NK-92 treated with Interleukin-12 subunit alpha and Interleukin-12 subunit beta, amount 100 ng/mL, for 24 hours (cell line): ENCODE data around the gene NID1.

Experiments
- DNase-seq: peaks from one replicate; lab custom pipeline; 2025; lab: John Stamatoyannopoulos, UW

The NID1 gene, protein sequence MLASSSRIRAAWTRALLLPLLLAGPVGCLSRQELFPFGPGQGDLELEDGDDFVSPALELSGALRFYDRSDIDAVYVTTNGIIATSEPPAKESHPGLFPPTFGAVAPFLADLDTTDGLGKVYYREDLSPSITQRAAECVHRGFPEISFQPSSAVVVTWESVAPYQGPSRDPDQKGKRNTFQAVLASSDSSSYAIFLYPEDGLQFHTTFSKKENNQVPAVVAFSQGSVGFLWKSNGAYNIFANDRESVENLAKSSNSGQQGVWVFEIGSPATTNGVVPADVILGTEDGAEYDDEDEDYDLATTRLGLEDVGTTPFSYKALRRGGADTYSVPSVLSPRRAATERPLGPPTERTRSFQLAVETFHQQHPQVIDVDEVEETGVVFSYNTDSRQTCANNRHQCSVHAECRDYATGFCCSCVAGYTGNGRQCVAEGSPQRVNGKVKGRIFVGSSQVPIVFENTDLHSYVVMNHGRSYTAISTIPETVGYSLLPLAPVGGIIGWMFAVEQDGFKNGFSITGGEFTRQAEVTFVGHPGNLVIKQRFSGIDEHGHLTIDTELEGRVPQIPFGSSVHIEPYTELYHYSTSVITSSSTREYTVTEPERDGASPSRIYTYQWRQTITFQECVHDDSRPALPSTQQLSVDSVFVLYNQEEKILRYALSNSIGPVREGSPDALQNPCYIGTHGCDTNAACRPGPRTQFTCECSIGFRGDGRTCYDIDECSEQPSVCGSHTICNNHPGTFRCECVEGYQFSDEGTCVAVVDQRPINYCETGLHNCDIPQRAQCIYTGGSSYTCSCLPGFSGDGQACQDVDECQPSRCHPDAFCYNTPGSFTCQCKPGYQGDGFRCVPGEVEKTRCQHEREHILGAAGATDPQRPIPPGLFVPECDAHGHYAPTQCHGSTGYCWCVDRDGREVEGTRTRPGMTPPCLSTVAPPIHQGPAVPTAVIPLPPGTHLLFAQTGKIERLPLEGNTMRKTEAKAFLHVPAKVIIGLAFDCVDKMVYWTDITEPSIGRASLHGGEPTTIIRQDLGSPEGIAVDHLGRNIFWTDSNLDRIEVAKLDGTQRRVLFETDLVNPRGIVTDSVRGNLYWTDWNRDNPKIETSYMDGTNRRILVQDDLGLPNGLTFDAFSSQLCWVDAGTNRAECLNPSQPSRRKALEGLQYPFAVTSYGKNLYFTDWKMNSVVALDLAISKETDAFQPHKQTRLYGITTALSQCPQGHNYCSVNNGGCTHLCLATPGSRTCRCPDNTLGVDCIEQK

DNA sequence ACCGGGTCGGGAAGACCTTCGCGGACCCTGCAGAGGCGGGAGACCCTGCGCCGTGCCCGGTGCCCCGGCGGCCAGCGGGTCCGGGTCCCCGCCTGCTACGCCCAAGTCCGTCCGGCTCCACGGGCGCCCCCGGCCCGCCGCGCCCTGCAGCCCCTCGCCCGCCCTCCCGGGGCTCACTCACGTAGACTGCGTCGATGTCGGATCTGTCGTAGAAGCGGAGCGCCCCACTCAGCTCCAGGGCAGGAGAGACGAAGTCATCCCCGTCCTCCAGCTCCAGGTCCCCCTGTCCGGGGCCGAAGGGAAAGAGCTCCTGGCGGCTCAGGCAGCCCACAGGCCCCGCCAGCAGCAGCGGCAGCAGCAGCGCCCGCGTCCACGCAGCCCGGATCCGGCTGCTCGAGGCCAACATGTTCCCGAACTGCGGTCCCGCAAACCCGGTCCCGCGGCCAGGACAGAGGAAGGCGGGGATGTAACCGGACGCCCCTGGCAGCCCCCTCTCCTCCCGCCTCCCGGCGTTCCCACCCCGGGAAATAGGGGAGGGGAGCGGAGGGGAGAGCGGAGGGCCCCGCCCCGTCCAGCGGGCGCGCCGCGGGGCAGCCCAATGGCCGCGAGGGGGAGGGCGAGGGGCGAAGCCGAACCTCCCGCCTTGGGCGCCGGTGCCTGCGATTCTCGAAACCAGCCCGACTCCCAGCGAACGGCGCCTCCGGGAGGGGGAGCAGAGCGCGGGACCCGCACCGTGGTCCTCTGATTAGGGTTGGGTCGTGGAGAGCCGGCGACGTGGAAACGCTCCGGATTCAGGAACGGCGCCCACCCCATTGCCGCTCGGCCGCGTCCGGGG, at the start of gene NID1:
NID1 (minus strand) TSS at position 417 of the 835 bp plus-strand sequence; CDS start at position 406, 11 bp downstream.
- no peak for DNase-seq

DNA sequence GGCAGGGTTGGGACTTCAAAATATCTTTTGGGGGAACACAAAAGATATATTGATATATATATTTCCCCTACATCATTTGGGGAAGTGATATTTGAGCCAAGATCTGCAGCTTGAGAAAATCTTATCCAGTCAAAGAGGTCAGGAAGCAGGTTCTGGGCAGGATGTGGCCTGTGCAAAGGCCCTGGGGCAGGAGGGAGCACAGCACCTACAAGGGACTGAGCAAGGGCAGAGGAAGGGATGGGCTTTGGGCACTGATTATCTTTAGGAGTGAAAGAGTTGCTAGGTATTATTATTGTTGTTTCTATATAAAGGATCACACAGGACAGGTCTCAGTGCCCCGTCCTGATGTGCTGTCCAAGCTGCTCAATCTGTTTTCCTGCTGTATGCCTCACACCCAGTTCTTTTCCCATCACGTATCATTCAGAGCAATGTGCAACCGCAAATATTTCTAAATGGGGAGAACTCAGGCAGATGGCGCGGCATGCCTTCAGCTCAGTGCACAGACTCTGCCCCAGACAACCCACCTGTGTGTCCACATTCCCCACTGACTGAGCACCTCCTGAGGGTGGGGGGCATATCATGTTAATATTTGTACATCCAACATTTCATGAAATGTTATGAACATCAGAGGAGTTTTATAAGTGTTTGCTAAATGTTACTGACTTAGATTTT, 49.3 kb upstream of the NID1 start:
- DNase-seq, result no peak

DNA sequence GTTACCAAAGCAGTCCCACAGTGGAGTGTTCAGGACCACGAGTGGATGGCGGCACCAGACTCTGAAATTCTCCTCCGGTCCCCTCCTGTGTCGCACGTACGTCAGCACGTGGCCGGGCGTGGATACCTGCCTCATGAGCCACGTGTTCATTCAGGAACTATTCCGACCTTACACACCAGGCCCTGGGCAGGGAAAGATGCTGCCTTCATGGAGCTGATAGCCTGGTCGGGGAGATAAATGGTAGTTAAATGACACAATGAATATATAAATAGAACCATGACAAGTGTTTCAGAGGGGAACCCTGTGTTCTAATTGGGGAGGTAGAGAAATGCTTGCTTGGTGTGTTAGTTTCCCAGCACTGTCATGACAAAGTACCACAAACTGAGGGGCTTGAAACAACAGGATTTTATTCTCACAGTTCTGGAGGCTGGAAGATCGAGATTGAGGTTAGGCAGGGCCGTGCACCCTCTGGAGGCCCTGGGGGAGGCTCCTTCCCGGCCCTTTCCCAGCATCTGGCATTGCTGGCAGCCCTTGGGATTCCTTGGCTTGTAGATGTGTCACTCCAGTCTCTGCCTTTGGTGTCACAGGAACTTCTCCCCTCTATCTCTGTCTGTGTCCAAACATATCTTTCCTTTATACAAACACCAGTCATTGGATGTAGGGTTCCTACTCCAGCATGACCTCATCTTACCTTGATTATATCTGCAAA, 48.6 kb upstream of the NID1 start:
- no peak for DNase-seq

DNA sequence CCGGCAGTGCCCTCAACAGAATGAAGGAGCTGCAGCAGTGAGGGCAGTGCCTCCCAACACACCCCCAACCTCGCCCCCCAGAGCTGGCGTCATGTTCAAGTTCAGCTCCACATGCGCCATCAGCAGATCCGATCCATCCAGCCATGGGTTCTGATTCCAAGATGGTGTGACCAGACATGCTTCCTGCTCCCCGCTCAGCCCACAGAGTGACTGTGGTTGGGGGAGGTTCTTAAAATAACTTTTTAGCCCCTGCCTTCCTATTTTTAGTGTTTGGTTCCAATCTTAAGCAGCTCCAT, 47.4 kb upstream of the NID1 start:
- no peak for DNase-seq

DNA sequence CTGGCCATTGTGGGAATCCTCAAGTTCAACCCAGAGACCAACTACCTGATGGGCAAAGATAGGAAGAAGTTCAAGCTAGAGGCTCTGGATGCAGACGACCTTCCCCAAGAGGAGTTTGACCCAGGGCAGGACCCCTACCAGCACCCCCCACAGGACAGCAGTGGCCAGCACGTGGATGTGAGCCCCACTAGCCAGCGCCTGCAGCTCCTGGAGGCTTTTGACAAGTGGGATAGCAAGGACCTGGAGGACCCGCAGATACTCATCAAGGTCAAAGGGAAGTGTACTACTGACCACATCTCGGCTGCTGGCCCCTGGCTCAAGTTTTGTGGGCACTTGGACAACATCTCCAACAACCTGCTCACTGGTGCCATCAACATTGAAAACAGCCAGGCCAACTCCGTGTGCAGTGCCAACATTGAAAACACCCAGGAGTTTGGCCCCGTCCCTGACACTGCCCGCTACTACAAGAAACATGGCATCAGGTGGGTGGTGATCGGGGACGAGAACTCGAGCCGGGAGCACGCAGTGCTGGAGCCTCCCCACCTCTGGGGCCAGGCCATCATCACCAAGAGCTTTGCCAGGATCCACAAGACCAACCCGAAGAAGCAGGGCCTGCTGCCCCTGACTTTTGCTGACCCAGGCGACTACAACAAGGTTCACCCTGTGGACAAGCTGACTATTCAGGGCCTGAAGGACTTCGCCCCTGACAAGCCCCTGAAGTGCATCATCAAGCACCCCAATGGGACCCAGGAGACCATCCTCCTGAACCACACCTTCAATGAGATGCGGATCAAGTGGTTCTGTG, 46.8 kb upstream of the NID1 start:
- DNase-seq, result no peak

DNA sequence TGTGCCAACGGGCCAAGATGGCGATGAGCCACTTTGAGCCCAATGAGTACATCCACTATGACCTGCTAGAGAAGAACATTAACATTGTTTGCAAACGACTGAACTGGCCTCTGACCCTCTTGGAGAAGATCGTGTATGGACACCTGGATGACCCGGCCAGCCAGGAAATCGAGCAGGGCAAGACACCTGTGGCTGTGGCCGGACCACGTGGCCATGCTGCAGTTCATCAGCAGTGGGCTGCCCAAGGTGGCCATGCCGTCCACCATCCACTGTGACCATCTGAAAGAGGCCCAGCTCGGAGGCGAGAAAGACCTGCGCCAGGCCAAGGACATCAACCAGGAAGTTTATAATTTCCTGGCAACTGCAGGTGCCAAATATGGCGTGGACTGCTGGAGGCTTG, 45.2 kb upstream of the NID1 start:
- DNase-seq, result no peak

DNA sequence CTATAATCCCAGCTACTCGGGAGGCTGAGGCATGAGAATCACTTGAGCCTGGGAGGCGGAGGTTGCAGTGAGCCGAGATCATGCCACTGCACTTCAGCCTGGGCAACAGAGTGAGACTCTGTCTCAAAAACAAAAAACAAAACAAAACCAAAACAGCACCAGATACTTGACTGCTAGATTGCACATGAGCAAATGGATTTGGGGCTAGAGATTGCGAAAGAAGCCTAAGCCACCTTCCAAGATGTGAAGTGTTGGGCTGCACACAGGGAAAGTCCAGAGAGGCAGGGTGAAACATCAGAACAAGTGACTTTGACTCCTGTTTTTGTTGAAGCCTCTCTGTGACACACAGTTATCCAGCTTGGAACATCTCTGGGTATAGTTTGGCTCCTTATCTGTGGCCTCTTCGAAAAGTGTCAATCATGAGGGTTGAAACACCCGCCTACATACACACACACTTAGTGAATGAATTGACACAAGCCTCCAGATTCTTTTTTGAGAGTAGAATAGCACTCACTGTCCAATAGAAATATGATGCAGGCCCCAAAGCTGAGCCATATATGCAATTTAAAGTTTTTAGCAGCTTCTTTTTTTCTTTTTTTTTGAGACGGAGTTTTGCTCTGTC, 43.2 kb upstream of the NID1 start:
- DNase-seq, result no peak

DNA sequence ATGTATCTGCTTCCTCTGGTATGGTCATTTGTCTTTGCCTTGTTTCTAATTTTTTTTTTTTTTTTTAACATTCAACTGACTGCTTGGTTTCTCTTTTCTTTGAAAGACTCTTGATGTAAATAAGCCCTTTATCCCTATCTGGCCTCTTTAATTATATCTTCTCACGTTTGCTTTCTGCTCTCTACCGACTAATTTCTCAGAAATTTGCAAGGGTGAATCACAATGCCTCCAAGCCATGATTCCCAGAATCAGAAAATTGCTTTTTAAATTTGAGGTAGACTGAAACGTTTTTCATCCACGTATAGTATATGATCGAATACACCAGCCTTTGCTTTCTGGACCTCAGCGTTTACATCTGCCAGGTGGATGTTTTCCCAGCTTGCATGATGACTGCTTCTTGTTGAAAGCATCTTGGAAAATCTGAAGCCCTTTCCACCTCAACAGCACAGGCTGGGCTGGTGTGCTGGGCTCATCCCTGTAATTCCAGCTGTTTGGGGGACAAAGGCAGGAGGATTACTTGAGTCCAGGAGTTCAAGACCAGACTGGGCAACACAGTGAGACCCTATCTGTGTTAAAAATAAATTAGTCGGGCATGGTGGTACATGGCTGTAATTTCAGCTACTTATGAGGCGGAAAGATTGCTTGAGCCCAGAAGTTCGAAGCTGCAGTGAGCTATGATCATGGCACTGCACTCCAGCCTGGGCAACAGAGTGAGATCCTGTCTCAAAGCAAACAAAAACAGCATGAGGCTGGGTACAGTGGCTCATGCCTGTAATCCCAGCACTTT, 42.4 kb upstream of the NID1 start:
- DNase-seq, result no peak

DNA sequence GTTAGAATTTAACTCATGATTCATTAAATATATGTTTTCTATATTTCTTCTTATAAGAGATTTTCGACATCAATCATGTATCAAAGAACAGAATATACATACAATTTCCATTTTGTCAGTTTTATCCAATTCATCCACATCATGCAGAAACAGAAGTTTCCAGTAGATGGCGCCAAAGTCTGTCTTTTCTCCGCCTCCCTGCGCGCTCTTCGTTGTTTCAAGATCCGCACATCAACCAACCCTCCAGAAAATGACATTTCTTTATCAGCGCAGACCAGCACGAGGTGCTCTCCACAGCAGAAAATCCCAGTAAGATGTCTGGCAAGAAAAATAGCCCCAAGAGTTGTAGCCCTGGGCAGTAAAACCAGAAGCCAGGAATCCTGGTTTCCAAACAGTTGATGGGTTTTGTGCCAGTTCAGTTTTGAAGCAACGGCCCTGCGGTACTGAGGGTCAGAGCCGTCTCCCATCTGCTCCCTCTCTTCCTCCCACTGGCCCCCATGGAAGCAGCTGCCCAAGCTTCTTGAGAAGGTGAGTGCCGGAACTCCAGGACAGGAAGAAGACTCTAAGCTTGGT, 38.8 kb upstream of the NID1 start:
- DNase-seq, result peak; percentile 9

DNA sequence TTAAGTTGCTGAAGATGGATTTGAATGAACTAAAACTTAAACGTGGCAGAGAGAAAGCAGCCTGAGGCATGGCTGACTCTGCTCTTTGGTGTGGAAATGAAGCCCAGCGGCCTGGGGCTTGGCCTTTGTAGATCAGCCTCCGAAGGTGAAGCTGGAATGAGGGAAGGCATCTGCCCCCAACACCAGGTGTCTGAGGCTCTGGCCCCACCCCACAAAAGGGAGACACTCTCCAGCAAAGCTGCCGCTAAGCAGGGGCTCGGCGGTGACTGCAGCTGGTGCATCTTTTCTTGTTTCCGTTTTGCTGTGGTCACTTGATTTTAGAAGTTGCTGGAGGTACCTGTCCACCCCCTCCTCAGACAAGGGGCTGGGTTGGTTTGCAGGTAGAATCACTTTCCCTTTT, 38.2 kb upstream of the NID1 start:
- no peak for DNase-seq

DNA sequence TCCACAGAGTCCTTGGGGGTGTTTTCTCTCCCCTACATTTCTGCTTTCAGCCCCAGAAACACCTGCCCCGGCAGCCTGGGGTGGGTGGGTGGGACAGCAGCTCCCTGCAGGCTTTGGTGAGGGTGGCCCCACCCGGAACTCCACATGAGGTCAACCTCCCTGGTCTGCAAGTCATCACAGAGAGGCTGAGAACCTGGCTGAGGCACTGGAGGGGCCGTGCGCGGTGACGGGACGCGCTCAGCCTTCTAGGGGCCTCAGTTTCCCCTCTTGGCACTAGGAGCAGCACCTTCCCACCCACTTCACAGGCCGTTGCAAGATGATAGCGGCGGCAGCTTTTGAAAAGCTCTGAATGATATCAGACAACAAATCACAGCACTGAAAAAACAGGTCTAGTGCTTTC, 37.7 kb upstream of the NID1 start:
- no peak for DNase-seq

DNA sequence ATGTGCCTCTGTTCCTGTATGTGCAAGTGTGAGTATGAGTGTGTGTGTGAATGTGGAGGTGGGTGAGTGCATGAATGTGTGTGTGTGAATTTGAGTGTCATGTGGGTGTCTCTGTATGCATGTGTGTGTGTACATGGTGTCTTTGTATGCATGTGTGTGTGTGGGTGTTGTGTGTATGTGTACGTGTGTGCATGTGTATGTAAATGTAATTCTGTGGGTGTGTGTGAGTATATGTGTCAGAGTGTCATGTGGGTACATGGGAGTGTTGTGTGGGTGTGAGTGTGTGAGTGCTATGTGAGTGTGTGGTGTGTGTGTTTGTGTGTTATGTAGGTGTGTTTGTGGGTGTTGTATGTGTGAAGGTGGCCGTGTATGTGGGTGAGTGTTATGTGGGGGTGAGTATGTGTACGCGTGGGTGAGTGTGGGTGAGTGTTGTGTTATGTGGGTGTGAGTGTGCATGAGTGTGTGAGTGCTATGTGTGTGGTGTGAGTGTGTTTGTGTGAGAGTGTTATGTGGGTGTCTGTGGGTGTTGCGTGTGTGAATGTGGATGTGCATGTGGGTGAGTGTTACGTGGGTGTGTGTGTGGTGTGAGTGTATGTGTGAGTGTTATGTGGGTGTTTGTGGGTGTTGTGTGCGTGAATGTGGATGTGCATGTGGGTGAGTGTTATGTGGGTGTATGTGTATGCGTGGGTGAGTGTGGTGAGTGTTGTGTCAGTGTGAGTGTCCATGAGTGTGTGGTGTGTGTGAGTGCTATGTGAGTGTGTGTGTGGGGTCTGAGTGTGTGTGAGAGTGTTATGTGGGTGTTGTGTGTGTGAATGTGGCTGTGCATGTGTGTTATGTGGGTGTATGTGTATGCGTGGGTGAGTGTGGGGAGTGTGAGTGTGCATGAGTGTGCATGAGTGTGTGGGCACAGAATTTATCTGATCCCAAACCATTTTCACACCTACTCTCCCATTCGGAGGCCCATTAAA, 36.6 kb upstream of the NID1 start:
- DNase-seq, result no peak

DNA sequence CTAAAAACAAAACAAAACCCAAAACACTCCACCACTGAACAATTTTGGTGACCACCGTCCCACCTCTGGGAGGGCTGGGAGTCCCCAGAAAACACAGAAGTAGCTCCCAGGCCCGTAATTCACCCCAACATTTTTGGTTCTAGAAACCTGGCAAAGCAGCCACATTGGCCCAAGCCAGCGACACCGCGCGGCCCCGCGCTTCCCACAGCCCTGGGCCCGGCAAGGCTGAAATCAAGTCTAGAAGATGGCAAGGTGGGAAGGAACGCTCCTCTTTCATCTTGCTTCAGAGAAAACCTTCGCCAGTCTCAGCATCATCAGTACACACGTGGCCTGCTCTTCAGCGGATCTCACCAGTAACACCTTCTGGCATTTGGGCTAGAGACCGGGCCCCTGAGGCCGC, 35.9 kb upstream of the NID1 start:
- DNase-seq, result no peak

DNA sequence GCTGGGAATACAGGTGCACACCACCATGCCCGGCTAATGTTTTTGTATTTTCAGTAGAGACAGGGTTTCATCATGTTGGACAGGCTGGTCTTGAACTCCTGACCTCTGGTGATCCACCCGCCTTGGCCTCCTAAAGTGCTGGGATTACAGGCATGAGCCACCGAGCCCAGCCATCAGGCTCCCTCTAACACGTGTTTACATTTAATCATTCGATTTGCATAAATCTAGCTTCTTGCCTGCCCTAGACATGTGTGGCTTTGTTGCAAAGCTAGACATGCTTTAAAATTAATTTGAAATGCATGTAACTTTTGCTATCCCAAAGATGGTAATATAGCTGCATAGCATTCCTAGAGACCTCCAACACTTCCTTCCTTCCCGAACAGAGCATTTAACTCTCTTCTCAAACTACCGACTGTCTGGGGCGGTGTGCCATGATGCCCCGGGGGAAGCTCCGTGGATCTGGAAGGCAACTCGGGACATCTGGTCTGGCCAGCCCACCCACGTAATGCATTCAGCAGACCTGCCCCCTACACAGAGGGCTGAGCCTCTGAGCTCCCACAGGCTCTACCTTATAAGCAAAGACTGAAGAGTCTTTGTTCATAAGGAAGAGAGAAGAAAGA, 34.6 kb upstream of the NID1 start:
- DNase-seq, result no peak

DNA sequence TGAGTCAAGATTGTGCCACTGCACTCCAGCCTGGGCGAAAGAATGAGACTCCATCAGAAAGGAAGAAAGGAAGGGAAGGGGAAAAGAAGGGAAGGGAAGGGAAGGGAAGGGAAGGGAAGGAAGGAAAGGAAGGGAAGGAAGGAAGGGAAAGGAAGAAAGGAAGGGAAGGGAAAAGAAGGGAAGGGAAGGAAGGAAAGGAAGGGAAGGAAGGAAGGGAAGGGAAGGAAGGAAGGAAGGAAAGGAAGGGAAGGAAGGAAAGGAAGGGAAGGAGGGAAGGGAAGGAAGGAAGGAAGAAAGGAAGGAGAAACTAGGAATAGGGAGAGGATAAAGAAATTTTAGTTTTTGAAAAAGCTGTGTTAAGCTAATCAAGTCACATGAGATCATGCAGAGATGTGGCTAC, 33.4 kb upstream of the NID1 start:
- no peak for DNase-seq
